ENCODE measurements around the gene PACS1.

DNA sequence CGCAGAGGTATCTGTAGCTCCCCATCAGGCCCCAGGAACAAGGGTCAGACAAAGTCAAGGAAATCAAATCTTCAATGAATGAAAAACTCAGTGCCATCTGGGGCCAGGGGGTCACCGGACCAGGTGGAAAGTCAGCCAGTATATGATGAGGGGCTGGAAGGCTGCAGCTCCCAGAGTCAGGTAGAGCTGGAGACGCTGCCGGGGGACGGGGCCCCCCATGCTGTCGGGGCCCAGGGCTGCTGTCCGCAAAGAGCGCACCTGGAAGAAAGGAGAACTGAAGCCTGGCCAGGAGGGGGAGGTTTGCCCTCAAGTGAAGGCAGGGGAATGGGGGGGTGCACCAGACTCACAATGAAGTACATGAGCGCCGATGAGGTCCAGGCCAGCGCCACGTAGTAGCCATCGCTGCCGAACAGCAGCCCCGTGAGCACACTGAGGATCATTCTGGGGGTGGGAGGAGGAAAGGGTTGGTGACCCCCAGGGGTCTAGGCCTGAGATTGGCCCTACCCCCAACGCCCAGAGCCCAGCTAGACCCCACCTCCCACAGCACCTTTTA lies 214.5 kb downstream of the PACS1 start:
- TF ChIP-seq, protein P1, sequence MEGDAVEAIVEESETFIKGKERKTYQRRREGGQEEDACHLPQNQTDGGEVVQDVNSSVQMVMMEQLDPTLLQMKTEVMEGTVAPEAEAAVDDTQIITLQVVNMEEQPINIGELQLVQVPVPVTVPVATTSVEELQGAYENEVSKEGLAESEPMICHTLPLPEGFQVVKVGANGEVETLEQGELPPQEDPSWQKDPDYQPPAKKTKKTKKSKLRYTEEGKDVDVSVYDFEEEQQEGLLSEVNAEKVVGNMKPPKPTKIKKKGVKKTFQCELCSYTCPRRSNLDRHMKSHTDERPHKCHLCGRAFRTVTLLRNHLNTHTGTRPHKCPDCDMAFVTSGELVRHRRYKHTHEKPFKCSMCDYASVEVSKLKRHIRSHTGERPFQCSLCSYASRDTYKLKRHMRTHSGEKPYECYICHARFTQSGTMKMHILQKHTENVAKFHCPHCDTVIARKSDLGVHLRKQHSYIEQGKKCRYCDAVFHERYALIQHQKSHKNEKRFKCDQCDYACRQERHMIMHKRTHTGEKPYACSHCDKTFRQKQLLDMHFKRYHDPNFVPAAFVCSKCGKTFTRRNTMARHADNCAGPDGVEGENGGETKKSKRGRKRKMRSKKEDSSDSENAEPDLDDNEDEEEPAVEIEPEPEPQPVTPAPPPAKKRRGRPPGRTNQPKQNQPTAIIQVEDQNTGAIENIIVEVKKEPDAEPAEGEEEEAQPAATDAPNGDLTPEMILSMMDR (IDR thresholded peaks at IDR 0.05) = no peak
- no peak for TF ChIP-seq POLR2A (IDR thresholded peaks at IDR 0.05)
